HG03439 (cell line): Measurements from ENCODE around the gene PRTG.
"Not testable (repeated sequence)": the region's sequence is repeated elsewhere in the genome, so short reads cannot be mapped to it uniquely, and the experiment has no call there.

ENCODE experiments used
- ATAC-seq: cut with Tn5 transposase; IDR thresholded peaks from one replicate; pipeline ENCODE4 v1.9.1; 2021; ENCODE audit warnings: mild to moderate bottlenecking, moderate library complexity; ENCODE audit not compliant: unreplicated experiment

The PRTG gene, protein sequence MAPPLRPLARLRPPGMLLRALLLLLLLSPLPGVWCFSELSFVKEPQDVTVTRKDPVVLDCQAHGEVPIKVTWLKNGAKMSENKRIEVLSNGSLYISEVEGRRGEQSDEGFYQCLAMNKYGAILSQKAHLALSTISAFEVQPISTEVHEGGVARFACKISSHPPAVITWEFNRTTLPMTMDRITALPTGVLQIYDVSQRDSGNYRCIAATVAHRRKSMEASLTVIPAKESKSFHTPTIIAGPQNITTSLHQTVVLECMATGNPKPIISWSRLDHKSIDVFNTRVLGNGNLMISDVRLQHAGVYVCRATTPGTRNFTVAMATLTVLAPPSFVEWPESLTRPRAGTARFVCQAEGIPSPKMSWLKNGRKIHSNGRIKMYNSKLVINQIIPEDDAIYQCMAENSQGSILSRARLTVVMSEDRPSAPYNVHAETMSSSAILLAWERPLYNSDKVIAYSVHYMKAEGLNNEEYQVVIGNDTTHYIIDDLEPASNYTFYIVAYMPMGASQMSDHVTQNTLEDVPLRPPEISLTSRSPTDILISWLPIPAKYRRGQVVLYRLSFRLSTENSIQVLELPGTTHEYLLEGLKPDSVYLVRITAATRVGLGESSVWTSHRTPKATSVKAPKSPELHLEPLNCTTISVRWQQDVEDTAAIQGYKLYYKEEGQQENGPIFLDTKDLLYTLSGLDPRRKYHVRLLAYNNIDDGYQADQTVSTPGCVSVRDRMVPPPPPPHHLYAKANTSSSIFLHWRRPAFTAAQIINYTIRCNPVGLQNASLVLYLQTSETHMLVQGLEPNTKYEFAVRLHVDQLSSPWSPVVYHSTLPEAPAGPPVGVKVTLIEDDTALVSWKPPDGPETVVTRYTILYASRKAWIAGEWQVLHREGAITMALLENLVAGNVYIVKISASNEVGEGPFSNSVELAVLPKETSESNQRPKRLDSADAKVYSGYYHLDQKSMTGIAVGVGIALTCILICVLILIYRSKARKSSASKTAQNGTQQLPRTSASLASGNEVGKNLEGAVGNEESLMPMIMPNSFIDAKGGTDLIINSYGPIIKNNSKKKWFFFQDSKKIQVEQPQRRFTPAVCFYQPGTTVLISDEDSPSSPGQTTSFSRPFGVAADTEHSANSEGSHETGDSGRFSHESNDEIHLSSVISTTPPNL

DNA sequence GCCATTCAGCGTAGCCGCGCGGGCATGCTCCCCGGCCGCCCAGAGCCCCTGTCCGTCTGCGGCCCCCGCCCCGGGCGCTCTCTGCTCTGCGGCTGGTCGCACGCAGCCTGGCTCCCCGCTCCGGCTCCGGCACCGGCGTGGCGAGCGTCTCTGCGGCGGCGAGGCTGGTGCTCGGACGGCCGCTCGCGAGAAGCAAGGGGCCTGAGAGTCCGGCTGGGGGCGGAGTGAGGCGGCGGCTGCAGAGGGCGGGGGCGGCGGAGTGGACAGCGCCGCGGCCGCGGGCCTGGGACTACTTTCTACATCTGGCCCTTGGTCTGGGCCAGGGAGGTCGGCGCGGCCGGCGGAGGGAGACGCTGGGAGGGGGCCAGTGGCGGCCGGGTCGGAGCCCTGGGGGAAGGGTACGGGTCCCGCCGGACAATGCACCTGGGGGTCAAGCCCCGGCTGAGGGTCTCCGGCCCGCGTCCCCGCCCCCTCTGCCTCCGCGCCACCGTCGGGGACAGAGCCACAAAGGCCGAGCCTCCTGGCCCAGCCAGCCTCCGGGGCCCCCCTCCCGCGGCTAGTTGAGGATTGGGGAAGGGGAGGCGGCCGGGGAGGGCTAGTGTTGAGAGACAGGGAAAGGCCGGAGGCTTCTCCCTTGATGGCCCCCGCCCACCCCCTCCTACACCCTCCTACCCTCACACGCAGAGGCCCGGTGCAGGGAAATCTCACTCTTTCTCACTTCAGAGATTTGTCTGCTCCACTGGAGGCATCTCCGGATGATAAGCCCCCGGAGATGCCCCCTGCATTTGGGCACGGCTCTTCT is at the start of gene PRTG:
Gene PRTG (minus strand): TSS at position 226 of the 802 bp plus-strand sequence. CDS start 221 bp downstream, at position 5.
- no peak for ATAC-seq

DNA sequence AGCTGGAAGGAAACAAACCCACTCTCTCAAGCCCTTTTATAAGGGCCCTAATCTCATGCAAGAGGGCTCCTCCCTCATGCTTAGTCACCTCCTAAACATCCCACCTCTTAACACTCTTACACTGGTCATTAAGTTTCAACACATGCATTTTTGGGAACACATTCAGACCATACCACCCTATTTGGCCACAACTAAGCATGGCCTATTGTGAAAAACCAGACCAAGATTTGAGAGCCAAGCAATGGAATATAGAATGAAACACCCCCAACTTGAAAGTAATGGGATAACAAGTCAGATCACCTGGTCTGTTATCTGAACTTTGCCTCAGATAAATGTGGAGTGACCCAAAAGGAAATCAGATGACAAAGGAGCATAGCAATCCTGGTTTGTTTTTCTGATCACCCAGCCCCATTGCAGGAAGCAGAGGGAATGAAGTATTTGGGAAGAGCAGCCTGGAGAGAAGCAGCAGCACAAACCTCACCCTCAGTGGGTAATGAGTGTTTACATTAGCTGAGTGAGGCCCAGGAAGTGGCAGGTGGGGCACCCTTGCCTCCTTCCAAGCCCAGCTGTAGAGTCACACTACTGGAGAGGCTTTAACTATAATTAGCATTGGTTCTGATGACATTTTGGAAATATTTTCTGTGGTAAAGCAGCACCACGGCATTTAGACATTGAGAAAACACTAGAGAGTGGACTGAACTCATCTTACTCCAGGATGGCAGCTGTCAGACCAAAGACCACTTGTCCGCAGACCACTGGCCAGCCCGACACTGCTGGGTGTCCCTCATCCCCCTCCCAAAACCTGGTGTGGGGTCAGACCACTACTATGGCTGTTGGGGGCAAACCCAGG is 48.8 kb upstream of the PRTG start:
- no peak for ATAC-seq

DNA sequence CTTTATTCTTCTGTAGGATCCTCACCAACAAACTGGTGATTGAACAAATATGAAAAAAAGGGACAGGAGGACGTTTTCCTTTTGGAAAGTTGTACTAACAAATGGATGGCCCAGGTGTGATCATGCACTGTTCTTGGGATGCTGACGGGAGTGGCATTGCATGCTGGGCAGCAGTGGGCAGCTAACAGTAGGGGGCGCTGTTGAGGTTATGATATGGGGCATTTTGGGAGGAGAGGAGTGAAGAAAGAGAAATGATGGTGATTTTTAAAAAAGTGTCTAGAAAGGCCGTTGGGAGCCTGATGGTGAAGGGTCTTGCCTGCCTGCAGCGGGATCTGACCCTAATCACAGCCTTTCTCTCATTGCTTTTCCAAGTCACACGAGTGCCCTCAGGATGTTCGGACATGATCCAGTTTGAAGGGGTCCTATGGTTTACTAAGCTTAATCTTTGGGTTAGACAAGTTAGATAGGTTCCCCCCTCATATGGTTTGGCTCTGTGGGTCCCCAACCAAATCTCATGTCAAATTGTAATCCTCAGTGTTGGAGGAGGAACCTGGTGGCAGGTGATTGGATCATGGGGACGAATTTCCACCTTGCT is 46.2 kb upstream of the PRTG start:
- no peak for ATAC-seq

DNA sequence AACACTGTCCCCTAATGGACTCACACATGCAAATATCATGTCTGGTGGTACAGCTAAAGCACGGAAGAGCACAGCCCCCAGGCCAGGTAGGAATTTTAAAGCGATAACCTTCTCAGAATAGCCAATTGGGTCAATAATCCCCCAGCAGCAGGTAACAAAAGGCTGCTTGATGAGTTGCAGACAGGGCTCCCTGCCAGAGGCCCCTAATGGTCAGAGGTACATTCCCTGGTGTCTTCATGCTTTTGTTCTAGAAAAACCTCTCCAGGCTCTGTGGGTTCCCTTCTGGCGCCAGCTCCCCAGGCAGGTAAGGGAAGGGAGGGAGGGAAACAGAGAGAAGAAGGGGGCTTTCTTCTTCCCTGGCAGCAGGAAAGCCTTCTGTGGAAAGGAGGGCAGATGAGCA is 43.4 kb upstream of the PRTG start:
- ATAC-seq, result no peak

DNA sequence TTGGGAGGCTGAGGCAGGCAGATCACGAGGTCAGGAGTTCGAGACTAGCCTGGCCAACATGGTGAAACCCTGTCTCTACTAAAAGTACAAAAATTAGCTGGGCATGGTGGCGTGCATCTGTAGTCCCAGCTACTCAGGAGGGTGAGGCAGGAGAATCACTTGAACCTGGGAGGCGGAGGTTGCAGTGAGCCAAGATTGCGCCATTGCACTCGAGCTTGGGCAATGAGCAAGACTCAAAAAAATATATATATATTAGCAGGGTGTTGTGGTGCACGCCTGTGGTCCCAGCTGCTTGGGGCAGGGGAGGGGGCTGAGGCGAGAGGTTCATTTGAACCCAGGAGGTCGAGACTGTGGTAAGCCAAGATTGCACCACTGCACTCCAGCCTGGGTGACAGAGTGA is 42.6 kb upstream of the PRTG start:
- not testable (repeated sequence) for ATAC-seq

DNA sequence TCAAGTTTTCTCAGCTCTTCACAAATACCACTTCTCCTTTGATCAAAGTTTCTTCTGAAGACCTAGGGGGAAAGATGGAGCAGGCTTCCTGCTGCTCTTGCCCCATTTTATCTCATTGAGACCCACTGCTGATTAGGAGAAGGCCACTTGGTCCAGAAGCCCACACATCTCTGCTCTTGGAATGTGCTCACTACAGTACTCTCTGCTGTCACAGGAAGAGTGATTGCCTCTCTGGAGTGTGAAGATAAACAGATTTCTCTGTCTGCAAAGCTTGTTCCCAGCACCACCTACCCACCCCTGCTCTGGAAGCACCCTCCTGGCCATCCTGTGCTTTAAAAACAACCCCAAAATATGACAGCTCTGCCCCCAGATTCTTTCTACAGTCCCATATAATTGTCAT is 41.3 kb upstream of the PRTG start:
- ATAC-seq, result no peak

DNA sequence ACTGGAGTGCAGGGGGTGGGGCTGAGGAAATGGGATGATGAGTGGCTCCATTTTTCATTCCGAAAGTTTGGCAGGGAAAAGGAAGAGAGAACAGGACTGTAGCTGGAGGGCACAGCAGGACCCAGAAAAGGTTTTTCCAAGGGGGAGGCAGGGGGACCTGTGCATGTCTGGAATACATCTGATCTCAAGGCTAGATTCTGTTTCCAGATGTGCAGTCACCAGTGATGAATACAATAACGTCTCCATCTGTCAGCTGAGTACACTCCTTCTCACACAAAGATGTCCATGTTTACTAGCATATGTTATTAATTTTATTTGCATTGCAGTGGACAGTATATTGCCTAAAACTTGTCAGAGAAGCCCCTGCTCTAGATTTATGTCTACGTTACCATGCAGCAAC is 39.9 kb upstream of the PRTG start:
- ATAC-seq, result no peak

DNA sequence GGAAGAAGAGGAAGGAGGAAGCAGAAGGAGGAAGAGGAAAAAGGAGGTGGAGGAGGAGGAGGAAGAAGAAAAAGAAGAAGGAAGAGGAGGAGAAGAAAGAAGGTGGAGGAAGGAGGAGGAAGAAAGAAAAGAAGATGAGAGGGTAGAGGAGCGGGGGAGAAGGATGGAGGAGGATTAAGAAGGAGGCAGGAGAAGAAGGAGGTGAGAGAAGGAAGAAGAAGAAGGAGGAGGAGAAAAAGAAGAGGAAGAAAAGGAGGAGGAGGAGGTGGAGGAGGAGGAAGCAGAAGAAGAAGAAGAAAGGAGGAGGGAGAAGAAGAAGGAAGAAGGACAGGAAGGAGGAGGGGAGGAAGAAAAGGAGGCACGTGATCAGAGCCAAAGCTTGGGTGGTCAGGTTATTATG is 37.3 kb upstream of the PRTG start:
- ATAC-seq, result no peak

DNA sequence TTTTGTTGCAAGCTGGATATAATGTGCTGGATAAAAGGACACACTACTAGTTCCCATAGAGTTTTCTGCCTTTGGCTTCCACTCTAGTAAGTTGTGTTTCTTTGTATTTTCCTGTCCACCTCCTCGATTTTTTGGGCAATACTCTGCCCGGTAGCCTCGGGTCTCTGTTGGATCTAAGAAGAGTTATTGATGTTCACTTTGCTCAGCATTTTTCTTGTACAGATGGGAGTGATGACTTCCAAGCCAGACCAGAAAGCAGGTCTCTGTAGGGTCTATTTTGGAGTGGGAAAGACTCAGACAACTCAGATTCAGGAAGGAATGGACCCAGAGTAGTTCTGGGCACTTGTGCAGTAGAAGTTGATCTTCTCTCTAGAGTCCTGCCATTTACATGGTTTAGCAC is 36.0 kb upstream of the PRTG start:
- ATAC-seq, result no peak

DNA sequence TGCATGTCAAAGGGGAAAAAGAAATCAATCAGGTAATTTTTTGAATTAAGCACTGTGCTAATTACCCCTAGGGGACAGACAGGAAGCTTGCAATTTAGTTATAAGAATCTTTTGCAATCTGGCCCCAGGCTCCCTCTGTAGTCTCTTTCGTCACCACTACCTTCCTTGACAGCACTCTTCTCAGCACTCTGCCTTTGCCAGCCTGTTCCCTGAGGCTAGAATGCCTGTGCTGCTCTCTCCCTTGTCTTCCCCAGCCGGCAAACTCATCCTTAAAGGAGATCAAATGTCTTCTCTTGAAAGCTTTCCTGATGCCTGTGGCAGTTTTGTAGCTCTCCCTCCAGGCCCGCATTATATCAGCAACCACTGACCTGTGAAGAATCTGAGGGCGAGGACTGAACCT is 32.4 kb upstream of the PRTG start:
- ATAC-seq, result no peak

DNA sequence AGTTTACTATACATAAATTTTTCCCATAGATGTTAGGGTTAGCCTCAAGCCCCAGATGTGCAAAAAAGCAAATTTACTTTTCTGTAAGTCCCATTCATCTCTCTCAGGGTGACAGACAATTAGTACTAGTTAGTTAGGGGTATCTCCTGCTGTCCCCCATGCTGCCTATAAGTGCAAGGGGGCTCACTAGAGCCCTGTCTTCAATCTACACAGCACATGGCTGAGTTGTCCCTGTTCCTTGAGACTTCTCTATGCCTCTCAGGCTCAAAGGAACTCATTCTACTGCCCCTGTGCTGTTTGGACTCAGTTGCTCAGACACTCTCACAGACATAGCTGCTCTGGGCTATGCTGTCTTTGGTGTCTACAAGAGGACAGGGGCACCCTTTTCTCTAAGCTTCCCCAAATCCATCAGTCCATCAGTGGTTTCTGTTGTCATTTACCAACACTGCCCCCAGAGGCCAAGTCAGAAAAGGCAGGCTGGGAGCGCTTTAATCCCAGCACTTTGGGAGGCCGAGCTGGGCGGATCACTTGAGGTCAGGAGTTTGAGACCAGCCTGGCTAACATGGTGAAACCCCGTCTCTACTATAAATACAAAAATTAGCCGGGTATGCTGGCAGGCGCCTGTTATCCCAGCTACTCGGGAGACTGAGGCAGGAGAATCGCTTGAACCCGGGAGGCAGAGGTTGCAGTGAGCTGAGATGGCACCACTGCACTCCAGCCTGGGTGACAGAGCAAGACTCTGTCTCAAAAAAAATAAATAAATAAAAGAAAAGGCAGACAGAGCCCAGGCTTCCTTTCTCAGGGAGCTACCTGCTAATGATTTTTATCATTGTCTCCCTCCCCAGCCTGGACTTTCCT is 31.4 kb upstream of the PRTG start:
- no peak for ATAC-seq

DNA sequence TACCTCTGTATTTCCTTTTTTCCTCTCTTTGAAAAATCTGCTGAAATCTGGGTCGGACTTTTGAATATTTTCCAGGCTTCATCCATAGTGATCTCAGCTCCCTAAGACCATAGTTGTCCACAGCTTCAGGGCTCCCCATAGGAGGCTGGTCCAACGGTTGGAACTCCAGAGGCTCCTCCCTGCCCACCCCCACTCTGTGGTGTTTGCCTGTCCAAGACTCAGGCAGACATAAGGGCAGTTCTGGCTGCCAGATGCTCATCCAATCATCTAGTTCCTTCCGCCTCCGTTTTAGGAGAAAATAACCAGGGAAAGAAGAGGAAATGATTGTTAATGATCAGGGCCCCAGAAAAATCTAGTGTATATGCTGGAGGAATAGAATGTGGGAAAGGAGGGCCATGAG is 27.9 kb upstream of the PRTG start:
- no peak for ATAC-seq

DNA sequence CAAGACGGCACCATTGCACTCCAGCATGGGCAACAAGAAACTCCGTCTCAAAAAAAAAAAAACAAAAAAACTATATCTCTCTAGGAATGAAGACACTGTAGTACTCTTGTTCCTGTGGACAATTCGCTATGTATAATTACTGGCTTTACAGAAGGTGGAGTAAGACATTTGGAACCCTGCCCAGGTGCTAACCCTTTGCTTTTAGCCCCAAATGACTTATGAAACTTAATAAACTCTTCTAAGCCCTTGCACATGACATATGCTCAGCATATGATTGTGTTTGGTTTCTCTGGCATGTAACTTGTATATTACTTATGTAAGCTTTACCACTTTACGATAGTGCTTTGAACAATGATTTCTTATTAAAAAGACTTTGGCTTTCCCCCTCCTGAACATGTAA is 27.3 kb upstream of the PRTG start:
- ATAC-seq, result no peak

DNA sequence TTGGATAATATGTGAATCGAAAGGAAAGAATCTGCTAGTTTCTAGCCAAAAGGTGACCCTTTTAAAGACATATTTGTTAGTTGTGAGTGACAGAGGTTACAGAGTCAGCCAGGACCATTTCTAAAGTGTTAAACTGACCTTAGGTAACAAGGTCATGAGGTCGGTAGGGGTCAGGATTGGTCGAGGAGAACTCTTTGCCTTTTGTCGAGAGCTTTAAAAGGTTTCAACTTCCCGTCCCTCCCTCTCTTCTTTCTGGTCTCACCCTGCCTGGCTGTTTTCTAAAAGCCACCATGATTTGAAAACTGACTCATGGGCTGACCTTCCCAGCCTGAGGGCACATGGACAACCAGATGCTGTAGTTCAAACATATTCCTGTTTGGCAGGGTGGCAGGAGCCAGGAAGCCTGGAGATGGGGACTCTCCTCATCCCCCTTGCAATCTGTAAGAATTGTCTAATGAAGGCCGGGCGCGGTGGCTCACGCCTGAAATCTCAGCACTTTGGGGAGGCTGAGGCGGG is 25.8 kb upstream of the PRTG start:
- ATAC-seq, result no peak

DNA sequence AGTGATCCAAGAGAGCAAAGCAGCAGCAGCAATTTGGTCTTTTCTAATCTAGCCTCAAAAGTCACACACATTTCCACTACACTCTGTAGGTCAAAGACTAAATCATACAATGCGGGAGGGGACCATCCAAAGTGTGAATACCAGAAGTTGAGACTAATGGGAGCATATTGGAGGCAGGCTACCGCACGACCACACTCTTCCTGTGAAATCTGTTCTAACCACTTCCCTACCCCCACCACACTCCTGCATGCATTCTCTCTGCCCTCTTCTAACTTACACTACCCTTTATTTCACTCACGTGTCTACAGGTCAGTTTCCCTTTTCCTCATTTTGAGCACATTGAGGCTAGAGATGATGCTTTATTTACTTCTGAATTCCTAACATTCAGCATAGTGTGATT is 23.7 kb upstream of the PRTG start:
- ATAC-seq, result no peak

DNA sequence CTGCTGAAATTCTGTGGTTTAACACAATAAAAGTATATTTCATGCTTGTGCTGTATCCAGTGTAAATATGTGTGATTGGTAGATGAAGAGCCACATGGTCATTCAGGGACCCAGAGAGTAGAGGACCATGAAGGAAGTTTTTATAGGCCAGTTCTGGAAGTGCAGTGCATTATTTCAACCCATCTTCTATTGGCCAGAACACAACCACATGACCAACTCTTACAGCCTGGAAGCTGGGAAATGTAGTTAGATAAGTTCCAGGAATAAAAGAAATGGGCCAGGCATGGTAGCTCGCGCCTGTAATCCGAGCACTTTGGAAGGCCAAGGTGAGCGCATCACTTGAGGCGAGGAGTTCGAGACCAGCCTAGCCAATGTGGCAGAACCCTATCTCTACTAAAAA is 21.4 kb upstream of the PRTG start:
- no peak for ATAC-seq

DNA sequence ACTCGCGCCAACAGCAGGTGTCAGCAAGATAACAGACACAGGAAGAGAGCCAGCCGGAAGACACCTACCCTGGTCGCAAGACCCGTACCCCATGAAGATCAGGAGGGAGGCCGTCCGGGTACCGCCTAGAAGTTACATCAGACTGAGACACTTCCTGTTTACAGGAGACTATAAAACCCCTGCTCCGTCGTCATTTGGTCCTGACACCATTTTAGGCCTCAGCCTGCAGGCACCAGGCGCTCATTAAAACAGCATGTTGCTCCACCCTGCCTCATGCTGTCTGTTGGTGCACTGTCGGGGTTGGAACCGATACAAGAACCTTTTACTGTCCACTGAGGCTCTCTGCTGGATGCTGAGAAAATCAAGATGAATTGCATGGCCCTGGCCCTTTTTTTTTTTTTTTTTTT is 15.6 kb upstream of the PRTG start:
- no peak for ATAC-seq

DNA sequence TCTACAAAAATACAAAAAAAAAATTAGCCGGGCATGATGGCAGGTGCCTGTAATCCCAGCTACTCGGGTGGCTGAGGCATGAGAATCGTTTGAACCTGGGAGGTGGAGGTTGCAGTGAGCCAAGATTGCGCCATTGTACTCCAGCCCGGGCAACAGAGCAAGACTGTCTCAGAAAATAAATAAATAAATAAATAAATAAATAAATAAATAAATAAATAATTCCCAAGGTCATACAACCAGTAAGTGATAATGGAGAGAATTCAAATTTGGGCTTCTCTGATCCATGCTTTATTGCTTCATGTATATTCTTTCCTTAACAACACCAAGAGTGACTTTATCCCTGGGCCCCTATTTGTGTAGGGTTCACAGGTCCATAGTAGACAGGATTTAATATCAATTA is 10.5 kb upstream of the PRTG start:
- ATAC-seq, result not testable (repeated sequence)
